Transverse colon (tissue), 4 donors: ENCODE results near the gene OMA1.

ENCODE experiments used
- POLR2A ChIP-seq: fragments of 450-650 bp; IDR thresholded peaks from one replicate; pipeline ENCODE4 v1.6.1; 2016; ENCODE audit warnings: antibody characterized with exemption, mild to moderate bottlenecking, moderate library complexity
- POLR2AphosphoS5 ChIP-seq, 3 donors: sonication (generic); formaldehyde crosslinking; IDR thresholded peaks; one replicate each; pipeline ENCODE4 v1.6.1; 2016; ENCODE audit warnings: antibody characterized with exemption in 3 of 3
- TF ChIP-seq, protein P1 (sequence below), 5 experiments: fragments of 200-600 bp in 3 of 5; fragments of 450-650 bp in 2 of 5; sonication (generic) in 3 of 5; IDR thresholded peaks; 1 replicate in 2 of 5; 2 replicates in 3 of 5; pipeline ENCODE4 v1.5.1; 2016 to 2017; ENCODE audit warnings: antibody characterized with exemption in 5 of 5, inconsistent platforms in 3 of 5, mild to moderate bottlenecking in 2 of 5, moderate library complexity in 1 of 5

DNA sequence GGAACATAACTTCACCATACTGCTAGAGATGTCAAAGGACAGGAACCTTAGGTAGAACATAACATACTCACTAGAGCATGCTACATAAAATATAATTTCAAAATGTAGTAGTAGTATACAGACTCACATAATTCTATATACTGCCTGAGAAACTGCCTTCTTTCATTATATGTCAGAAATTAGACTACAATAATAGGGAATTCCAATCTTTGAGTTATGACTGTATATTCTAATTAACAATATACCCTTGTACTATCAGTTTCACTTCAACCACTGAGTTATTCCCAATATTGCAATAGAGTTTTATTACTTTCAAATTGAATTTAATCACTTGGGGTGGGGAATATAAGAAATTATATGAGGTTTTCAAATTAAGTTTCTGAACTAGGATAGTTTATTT is 44.0 kb downstream of the OMA1 start:
- TF ChIP-seq POLR2A (no peak), POLR2AphosphoS5 (IDR thresholded peaks at IDR 0.05) (no peak)
- TF ChIP-seq, protein P1, sequence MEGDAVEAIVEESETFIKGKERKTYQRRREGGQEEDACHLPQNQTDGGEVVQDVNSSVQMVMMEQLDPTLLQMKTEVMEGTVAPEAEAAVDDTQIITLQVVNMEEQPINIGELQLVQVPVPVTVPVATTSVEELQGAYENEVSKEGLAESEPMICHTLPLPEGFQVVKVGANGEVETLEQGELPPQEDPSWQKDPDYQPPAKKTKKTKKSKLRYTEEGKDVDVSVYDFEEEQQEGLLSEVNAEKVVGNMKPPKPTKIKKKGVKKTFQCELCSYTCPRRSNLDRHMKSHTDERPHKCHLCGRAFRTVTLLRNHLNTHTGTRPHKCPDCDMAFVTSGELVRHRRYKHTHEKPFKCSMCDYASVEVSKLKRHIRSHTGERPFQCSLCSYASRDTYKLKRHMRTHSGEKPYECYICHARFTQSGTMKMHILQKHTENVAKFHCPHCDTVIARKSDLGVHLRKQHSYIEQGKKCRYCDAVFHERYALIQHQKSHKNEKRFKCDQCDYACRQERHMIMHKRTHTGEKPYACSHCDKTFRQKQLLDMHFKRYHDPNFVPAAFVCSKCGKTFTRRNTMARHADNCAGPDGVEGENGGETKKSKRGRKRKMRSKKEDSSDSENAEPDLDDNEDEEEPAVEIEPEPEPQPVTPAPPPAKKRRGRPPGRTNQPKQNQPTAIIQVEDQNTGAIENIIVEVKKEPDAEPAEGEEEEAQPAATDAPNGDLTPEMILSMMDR (IDR thresholded peaks at IDR 0.05), result no peak
